ENCODE results near the gene PDLIM3.
"Not testable (repeated sequence)": the region's sequence is repeated elsewhere in the genome, so short reads cannot be mapped to it uniquely, and the experiment has no call there.

The PDLIM3 gene

GRCh38 chr4:185518494-185518893 is 16.8 kb downstream of the PDLIM3 start:
- no peak for DNase-seq (ENCODE audit: low spot score)

GRCh38 chr4:185518069-185518468 is 17.2 kb downstream of the PDLIM3 start:
- no peak for DNase-seq (ENCODE audit: low spot score)

- DNase-seq (ENCODE audit: low spot score), result no peak
Observed at GRCh38 chr4:185515248-185515647, 20.1 kb downstream of the PDLIM3 start.

GRCh38 chr4:185514182-185514697 is 21.1 kb downstream of the PDLIM3 start:
- DNase-seq (ENCODE audit: low spot score), result no peak

GRCh38 chr4:185513489-185514181 is 21.7 kb downstream of the PDLIM3 start:
- DNase-seq (ENCODE audit: low spot score), result no peak

- no peak for DNase-seq (ENCODE audit: low spot score)
Observed at GRCh38 chr4:185512516-185512915, 22.8 kb downstream of the PDLIM3 start.

GRCh38 chr4:185511243-185511642 is 24.1 kb downstream of the PDLIM3 start:
- DNase-seq (ENCODE audit: low spot score), result not testable (repeated sequence)

- no peak for DNase-seq (ENCODE audit: low spot score)
Observed at GRCh38 chr4:185510806-185511205, 24.5 kb downstream of the PDLIM3 start.

GRCh38 chr4:185508181-185508580 is 27.1 kb downstream of the PDLIM3 start:
- no peak for DNase-seq (ENCODE audit: low spot score)

- no peak for DNase-seq (ENCODE audit: low spot score)
Observed at GRCh38 chr4:185506422-185506821, 28.9 kb downstream of the PDLIM3 start.

- DNase-seq (ENCODE audit: low spot score), result peak; percentile 48
Observed at GRCh38 chr4:185504098-185505047, 30.9 kb downstream of the PDLIM3 start.

- no peak for DNase-seq (ENCODE audit: low spot score)
Observed at GRCh38 chr4:185502386-185502785, 32.9 kb downstream of the PDLIM3 start.

GRCh38 chr4:185500576-185500975 is 34.7 kb downstream of the PDLIM3 start:
- no peak for DNase-seq (ENCODE audit: low spot score)

- DNase-seq (ENCODE audit: low spot score), result no peak
Observed at GRCh38 chr4:185500035-185500434, 35.3 kb downstream of the PDLIM3 start.

GRCh38 chr4:185488650-185489049 is 46.7 kb downstream of the PDLIM3 start:
- no peak for DNase-seq (ENCODE audit: low spot score)

GRCh38 chr4:185481401-185481800 is 53.9 kb downstream of the PDLIM3 start:
- DNase-seq (ENCODE audit: low spot score), result no peak

GRCh38 chr4:185480016-185480732 is 55.1 kb downstream of the PDLIM3 start:
- no peak for DNase-seq (ENCODE audit: low spot score)

- no peak for DNase-seq (ENCODE audit: low spot score)
Observed at GRCh38 chr4:185479507-185479971, 55.8 kb downstream of the PDLIM3 start.

- no peak for DNase-seq (ENCODE audit: low spot score)
Observed at GRCh38 chr4:185473247-185473646, 62.1 kb downstream of the PDLIM3 start.

- DNase-seq (ENCODE audit: low spot score), result no peak
Observed at GRCh38 chr4:185472103-185472542, 63.2 kb downstream of the PDLIM3 start.

GRCh38 chr4:185471235-185472102 is 63.8 kb downstream of the PDLIM3 start, which contains the start of gene CCDC110:
Gene CCDC110 (minus strand): TSS chr4:185471733. CDS start chr4:185471683, 50 bp downstream.
- peak; percentile 99 for DNase-seq (ENCODE audit: low spot score)
